Activated naive CD8-positive, alpha-beta T cell treated with anti-CD3 and anti-CD28 coated beads for 36 hours (primary cell): ENCODE data around the gene OR52E4. TPM values are rescaled to one million over a fixed set of nuclear protein-coding genes. Genes with fewer than 3 reads are reported as not detected.

Source experiments
- DNase-seq: peaks from one replicate; pipeline ENCODE4 v3.0.0; 2021
- H3K27ac Mint-ChIP-seq: one replicate; pipeline ENCODE4 v1.8.0; 2022; ENCODE audit warnings: mild to moderate bottlenecking, moderate library complexity, mixed read lengths
- H3K27me3 Mint-ChIP-seq: one replicate; pipeline ENCODE4 v1.8.0; 2022; ENCODE audit warnings: mild to moderate bottlenecking, mixed read lengths
- H3K36me3 Mint-ChIP-seq: one replicate; pipeline ENCODE4 v1.8.0; 2021; ENCODE audit warnings: mild to moderate bottlenecking, mixed read lengths
- H3K4me1 Mint-ChIP-seq: one replicate; pipeline ENCODE4 v1.8.0; 2021; ENCODE audit warnings: mixed read lengths
- H3K4me3 Mint-ChIP-seq: one replicate; pipeline ENCODE4 v1.8.0; 2022; ENCODE audit warnings: mild to moderate bottlenecking, moderate library complexity, mixed read lengths
- H3K9me3 Mint-ChIP-seq: one replicate; pipeline ENCODE4 v1.8.0; 2022; ENCODE audit warnings: mixed read lengths
- total RNA-seq, 2 experiments: library from RNA; stranded (reverse); gene quantifications; one replicate each; pipeline ENCODE4 v1.2.3, GENCODE V29; 2021

The OR52E4 gene
- not detected for total RNA-seq

DNA sequence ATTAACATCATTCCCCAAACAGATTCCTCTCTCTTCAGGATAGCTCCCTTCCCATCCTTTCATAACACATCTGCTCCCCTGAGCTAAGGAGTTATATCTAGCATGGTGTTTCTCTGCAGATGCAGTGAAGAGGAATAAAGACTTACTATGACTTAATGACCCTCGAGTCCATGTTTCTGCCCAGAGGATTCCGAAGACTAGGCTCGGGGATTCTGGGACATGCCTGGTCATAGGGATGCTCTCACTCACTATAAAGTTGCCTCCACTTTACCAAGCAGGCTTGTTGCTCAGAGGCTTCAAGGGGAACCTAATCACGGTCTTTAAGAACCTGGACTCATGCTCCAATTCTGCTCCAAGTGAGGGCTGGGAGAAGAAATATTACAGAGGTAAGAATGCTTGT, at the start of gene OR52E4:
TSS of gene OR52E4 (plus strand) at position 301 of the 400 bp plus-strand sequence. CDS start 3,664 bp downstream, outside the sequence.
- Mint-ChIP-seq H3K27ac (no peak within 1 kb of the TSS), H3K4me1 (no peaks in the 10 kb centered on the region), H3K36me3 (no peaks in the 10 kb centered on the region), H3K9me3 (no peaks in the 10 kb centered on the region), H3K4me3 (no peak within 1 kb of the TSS), H3K27me3 (peaks cover 19% of the 10 kb centered on the region)
- no peak for DNase-seq

DNA sequence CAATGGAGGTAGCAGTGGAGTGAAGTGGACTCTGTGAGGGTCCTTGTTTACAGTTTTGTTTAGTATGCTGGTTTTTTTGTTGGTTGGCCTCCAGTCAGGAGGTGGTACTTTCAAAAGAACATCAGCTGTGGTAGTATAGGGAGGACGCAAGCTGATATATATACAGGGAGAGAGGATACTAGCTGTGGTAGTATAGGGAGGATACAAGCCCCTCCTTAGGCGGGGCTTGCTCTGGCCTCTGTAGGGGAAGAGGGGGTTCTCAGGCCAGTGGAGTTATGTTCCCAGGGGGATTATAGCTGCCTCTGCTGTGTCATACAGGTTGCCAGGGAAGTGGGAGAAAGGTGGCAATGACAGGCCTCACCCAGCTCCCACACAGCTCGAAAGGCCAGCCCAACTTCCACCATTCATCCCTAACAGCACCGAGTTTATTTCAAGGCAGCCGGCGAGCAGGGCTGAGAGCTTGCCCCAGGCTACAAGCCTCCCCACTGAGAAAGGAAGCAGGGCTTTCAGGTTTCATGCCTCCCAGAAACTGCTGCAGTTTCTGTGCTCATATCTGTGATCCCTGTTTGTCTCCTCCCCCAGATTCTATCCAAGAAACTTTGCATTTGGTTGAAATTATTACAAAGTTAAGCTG, 49.1 kb upstream of the OR52E4 start:
- H3K9me3 Mint-ChIP-seq = peaks cover 2% of the 10 kb centered on the region
- H3K27ac Mint-ChIP-seq = no peak overlapping the region
- no peaks in the 10 kb centered on the region for H3K36me3 Mint-ChIP-seq
- no peaks in the 10 kb centered on the region for H3K4me1 Mint-ChIP-seq
- H3K27me3 Mint-ChIP-seq = no peaks in the 10 kb centered on the region
- no peak overlapping the region for H3K4me3 Mint-ChIP-seq
- DNase-seq = no peak

DNA sequence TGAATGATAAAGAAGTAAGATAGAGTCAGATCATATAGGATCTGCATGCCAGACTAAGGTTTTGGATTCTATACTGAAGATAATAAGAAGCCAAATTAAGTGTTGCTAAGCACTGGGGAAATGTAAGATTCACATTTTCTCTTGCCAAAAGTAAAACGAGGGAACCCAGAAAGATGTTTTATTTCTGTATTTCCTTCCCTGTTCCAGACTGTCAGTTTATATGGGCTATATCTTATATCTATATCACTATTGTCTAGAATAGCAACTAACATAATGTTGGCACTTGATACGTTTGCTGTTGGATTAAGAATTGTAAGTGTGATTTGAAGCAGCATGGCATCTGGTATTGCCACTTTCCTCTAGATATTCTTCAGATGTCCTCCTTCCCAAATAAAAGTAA, 47.0 kb upstream of the OR52E4 start:
- DNase-seq = no peak
- Mint-ChIP-seq H3K4me1 (no peaks in the 10 kb centered on the region), H3K4me3 (no peak overlapping the region), H3K9me3 (no peaks in the 10 kb centered on the region), H3K27me3 (peaks cover 16% of the 10 kb centered on the region), H3K36me3 (no peaks in the 10 kb centered on the region), H3K27ac (no peak overlapping the region)

DNA sequence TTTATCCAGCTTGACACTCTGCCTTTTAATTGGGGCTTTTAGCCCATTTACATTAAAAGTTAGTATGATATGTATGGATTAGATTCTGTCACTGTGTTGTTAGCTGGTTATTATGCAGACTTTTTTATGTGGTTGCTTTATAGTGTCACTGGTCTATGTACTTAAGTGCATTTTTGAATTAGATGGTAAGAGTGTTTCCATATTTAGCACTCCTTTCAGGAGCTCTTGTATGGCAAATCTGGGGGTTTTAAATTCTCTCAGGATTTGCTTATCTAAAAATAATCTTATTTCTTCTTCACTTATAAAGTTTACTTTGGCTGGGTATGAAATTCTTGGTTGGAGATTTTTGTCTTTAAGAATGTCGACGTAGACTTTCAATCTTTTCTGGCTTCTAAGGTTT, 42.7 kb upstream of the OR52E4 start:
- no peaks in the 10 kb centered on the region for H3K36me3 Mint-ChIP-seq
- no peak overlapping the region for H3K27ac Mint-ChIP-seq
- no peaks in the 10 kb centered on the region for H3K9me3 Mint-ChIP-seq
- H3K4me1 Mint-ChIP-seq = no peaks in the 10 kb centered on the region
- H3K4me3 Mint-ChIP-seq = no peak overlapping the region
- peaks cover 31% of the 10 kb centered on the region for H3K27me3 Mint-ChIP-seq
- DNase-seq = no peak

DNA sequence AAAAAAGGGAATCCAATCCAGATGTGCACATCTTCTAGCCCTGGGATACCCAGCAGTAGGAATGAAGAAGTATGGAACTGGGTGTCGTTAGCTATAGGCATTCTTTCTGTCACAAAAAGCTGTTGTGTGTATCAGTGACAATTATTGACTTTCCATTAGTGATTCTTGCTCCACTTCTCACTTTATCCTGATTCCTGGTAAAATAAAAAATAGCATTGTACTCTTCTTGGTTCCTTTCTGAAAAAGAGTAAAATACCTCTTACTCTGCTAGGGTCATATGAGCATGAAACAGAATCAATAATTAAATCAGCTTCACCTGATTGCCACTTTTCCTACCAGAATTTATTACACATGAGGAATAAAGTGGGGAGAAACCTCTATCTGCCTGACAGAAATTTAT, 38.6 kb upstream of the OR52E4 start, which contains the start of gene OR52E6:
TSS of gene OR52E6 (minus strand) at position 101 of the 400 bp plus-strand sequence. CDS start at position 101, 0 bp downstream.
- peaks cover 30% of the 10 kb centered on the region for H3K27me3 Mint-ChIP-seq
- H3K4me1 Mint-ChIP-seq = no peaks in the 10 kb centered on the region
- H3K27ac Mint-ChIP-seq = no peak within 1 kb of the TSS
- H3K36me3 Mint-ChIP-seq = no peaks in the 10 kb centered on the region
- H3K4me3 Mint-ChIP-seq = no peak within 1 kb of the TSS
- H3K9me3 Mint-ChIP-seq = no peaks in the 10 kb centered on the region
- no peak for DNase-seq

DNA sequence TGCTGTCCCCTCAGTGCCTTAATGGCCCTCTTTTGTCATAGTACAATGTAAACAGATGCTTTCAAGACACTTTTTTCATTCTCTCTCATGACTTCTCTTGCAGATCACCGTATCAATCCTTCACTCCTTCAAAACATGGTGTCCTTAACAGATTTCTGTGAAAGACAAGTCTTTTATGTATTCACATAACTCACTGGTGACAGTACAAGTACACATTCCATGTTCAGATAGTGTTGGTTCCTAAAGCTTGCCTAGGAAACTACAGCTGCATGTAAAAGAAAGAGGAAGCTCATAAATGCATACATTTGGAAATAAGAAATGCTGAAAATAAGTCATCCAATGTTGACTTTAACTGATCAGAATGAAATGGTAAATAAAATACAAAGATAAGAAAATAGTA, 33.7 kb upstream of the OR52E4 start:
- H3K27me3 Mint-ChIP-seq = no peaks in the 10 kb centered on the region
- DNase-seq = no peak
- no peak overlapping the region for H3K4me3 Mint-ChIP-seq
- H3K27ac Mint-ChIP-seq = no peak overlapping the region
- peaks cover 1% of the 10 kb centered on the region for H3K9me3 Mint-ChIP-seq
- H3K36me3 Mint-ChIP-seq = no peaks in the 10 kb centered on the region
- no peaks in the 10 kb centered on the region for H3K4me1 Mint-ChIP-seq

DNA sequence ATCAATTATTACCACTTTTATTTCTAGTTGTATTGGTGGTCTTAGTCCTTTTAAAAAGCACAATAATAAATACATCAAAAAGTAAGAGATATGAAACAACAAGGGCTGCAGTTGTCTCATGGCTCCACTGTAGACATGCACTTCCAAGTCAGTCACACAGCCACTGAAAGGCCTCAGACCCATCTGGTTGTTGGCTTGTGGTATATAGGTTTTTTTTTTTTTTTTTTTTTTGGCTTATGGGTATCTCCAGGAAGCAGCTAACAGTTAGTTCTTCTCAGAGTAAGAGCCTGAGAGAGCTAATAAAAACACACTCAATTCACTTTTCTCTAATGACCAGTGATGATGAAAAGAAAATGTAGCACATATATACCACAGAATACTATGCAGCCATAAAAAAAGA, 32.7 kb upstream of the OR52E4 start:
- Mint-ChIP-seq H3K4me3 (no peak overlapping the region), H3K27me3 (peaks cover 4% of the 10 kb centered on the region), H3K4me1 (no peaks in the 10 kb centered on the region), H3K36me3 (no peaks in the 10 kb centered on the region), H3K9me3 (peaks cover 1% of the 10 kb centered on the region), H3K27ac (no peak overlapping the region)
- no peak for DNase-seq

DNA sequence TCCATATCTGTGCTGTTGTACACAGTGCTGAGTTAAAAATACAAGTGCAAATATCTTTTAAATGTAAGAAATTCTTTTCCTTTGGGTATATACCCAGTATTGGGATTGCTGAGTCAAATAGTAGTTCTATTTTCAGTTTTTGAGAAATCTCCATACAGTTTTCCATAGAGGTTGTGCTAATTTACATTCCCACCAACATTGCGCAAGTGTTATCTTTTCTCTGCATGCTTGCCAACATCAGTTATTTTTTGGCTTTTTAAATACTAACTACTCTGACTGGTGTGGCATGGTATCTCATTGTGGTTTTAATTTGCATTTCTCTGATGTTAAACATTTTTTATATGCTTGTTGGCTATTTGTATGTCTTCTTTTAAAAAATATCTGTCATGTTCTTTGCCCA, 29.4 kb upstream of the OR52E4 start:
- Mint-ChIP-seq H3K4me3 (no peak overlapping the region), H3K27me3 (peaks cover 15% of the 10 kb centered on the region), H3K36me3 (no peaks in the 10 kb centered on the region), H3K27ac (no peak overlapping the region), H3K9me3 (peaks cover 1% of the 10 kb centered on the region), H3K4me1 (no peaks in the 10 kb centered on the region)
- no peak for DNase-seq

DNA sequence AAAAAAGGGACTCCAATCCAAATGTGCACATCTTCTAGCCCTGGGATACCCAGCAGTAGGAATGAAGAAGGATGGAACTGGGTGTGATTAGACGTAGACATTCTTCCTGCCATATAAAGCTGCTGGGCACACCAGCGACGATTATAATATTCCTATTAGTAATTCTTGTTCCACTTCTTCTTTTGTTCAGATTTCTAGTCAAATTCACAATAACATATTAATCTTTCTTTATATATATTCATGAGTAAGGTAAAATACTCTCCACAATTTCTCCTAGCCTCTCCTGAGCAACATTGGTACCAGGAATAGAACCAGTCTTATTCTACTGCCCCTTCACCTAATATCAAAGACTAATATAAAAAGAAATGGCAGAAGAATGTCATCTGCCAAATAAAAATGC, 22.8 kb upstream of the OR52E4 start, which contains the start of gene OR52E8:
TSS of gene OR52E8 (minus strand) at position 101 of the 400 bp plus-strand sequence. CDS start at position 101, 0 bp downstream.
- Mint-ChIP-seq H3K4me3 (no peak within 1 kb of the TSS), H3K9me3 (no peaks in the 10 kb centered on the region), H3K27ac (no peak within 1 kb of the TSS), H3K36me3 (no peaks in the 10 kb centered on the region), H3K27me3 (peaks cover 12% of the 10 kb centered on the region), H3K4me1 (no peaks in the 10 kb centered on the region)
- no peak for DNase-seq

DNA sequence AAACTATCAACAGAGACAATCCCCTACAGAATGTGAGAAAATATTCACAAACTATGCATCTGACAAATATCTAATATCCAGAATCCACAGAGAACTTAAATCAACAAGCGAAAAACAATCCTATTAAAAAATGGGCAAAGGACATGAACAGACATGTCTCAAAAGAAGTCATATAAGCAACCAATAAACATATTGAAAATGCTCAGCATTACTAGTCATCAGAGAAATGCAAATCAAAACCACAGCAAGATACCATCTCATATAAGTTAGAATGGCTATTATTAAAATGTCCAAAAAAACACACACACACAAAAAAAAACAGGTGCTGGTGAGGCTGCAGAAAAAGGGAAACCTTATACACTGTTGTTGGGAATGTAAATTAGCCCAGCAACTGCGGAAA, 14.6 kb upstream of the OR52E4 start:
- no peak overlapping the region for H3K27ac Mint-ChIP-seq
- peaks cover 2% of the 10 kb centered on the region for H3K9me3 Mint-ChIP-seq
- H3K4me3 Mint-ChIP-seq = no peak overlapping the region
- no peak for DNase-seq
- peaks cover 28% of the 10 kb centered on the region for H3K27me3 Mint-ChIP-seq
- H3K36me3 Mint-ChIP-seq = no peaks in the 10 kb centered on the region
- H3K4me1 Mint-ChIP-seq = no peaks in the 10 kb centered on the region

DNA sequence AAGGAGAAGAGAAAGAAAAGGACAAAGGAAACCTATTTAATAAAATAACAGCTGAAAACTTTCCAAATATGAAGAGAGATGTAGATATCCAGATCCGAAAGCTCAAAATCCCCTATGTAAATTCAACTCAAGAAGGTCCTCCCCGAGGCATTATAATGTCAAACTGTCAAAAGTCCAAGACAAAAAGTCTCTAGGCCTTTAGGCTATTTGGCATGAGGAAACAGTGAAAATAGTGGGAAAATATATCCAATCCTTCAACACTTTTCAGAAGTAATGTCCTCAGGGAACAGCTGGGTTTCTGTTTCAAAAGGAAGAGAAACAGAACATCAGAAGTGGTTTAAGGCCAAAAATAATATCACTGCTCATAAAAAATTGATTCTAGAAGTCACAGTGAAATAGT, 1.9 kb upstream of the OR52E4 start:
- Mint-ChIP-seq H3K4me1 (no peaks in the 10 kb centered on the region), H3K9me3 (peaks cover under 1% of the 10 kb centered on the region), H3K36me3 (no peaks in the 10 kb centered on the region), H3K4me3 (no peak overlapping the region), H3K27me3 (peaks cover 12% of the 10 kb centered on the region), H3K27ac (no peak overlapping the region)
- DNase-seq = no peak

DNA sequence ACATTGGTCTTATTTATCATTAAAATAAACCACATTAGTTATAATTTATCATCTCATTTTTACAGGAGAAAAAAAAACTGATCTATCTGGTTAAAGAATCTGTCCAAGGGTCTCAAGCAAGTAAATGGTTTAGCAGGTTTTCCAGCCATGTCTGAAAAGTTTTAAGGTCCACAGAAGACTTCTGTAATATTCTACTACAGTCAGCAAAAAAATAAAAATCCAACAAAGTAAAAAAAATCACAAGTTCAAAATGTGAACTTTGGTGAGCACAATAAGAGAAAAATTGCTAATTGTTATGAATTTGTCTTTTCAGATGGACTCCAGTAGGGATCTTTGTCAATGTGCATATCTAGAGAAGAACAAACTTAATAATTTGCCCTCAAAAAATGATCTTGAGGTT, 1.3 kb downstream of the OR52E4 start:
- H3K36me3 Mint-ChIP-seq = no peaks in the 10 kb centered on the region
- no peak for DNase-seq
- H3K27me3 Mint-ChIP-seq = peaks cover 22% of the 10 kb centered on the region
- no peak overlapping the region for H3K4me3 Mint-ChIP-seq
- H3K9me3 Mint-ChIP-seq = no peaks in the 10 kb centered on the region
- H3K27ac Mint-ChIP-seq = no peak overlapping the region
- no peaks in the 10 kb centered on the region for H3K4me1 Mint-ChIP-seq

DNA sequence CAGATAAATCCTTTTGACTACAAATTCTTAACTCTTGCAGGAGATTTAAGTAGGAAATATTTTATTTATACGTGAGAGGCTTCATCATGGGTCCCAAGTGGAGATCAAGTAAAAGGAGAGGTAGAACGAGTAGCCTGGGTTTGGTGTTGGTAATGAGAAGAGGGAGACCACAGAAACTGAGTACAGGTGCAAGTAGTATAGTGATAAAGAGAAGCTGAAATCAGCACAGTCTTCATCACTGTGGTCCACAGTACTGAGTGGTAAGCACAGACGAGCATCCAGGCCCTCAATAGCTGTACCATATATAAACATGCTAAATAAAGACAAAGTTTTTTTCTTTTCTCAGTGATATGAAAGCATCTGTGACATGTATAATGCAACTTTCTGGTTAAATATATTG, 6.7 kb downstream of the OR52E4 start:
- no peaks in the 10 kb centered on the region for H3K36me3 Mint-ChIP-seq
- DNase-seq = no peak
- no peak overlapping the region for H3K4me3 Mint-ChIP-seq
- no peak overlapping the region for H3K27ac Mint-ChIP-seq
- H3K27me3 Mint-ChIP-seq = peaks cover 31% of the 10 kb centered on the region
- H3K9me3 Mint-ChIP-seq = no peaks in the 10 kb centered on the region
- no peaks in the 10 kb centered on the region for H3K4me1 Mint-ChIP-seq

DNA sequence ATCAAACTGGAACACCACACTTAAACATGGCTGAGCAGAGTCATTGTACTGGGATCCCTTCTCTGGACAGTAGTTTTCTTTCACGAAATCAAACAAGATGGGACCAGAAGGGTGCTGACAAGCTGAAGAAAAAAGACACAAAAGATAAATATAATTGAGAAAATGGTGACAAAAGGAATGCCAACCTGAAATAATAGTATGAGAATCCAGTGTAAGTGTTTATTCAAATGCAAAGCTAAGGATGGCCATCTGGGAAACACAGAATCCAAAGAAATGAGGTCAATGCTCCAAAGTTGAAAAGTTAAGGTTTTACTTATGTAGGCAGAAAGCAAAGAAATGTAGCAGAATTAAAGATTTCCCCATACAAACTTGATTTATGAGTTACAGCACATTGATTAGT, 7.2 kb downstream of the OR52E4 start:
- H3K27me3 Mint-ChIP-seq = peaks cover 26% of the 10 kb centered on the region
- no peak for DNase-seq
- H3K4me3 Mint-ChIP-seq = no peak overlapping the region
- no peaks in the 10 kb centered on the region for H3K9me3 Mint-ChIP-seq
- no peaks in the 10 kb centered on the region for H3K4me1 Mint-ChIP-seq
- H3K27ac Mint-ChIP-seq = no peak overlapping the region
- no peaks in the 10 kb centered on the region for H3K36me3 Mint-ChIP-seq

DNA sequence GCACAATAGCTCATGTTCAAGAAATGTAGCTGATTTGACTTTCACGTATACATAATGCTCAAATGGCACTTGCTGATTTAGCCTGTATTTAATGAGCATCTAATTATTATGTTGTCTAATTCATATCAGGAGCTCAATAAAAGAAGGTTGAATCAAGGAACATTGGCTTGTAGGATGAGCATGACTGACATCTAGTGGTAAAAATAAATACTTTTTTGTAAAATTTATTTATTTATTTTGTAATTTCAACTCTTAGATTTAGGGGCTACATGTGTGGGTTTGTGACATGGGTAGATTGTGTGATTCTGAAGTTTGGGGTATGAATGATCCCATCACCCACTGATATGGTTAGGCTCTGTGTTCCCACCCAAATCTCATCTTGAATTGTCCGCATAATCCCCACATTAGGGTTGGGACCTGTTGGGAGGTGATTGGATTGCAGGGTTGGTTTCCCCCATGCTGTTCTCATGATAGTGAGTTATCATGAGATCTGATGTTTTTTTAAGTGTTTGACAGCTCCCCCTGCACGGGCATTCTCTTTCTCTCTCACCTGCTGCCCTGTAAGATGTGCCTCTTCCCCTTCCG, 10.9 kb downstream of the OR52E4 start:
- no peaks in the 10 kb centered on the region for H3K36me3 Mint-ChIP-seq
- no peak overlapping the region for H3K27ac Mint-ChIP-seq
- H3K9me3 Mint-ChIP-seq = no peaks in the 10 kb centered on the region
- H3K4me3 Mint-ChIP-seq = no peak overlapping the region
- peaks cover 31% of the 10 kb centered on the region for H3K27me3 Mint-ChIP-seq
- H3K4me1 Mint-ChIP-seq = no peaks in the 10 kb centered on the region
- no peak for DNase-seq

DNA sequence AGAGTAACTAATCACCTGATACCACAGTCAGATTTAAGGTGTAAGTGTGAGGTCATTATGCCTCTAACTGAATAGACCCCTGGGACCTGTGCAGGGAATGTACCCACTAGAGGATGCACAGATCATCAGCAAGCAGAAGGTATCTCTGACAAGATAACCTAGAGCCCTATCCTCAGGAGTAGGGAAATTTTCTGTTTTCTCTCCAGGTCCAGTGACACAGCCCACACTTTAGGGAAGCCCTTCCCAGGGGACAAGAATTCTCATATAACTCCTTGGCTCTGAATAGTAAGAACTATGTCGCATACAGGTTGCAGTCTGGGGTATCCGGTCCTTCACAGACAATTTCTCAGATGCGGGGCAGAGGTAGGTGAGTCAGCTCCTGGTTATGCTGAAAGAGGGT, 12.5 kb downstream of the OR52E4 start, which contains the start of gene OR52E5:
TSS of gene OR52E5 (plus strand) at position 301 of the 400 bp plus-strand sequence. CDS start 7,569 bp downstream, outside the sequence.
- DNase-seq = no peak
- H3K4me1 Mint-ChIP-seq = no peaks in the 10 kb centered on the region
- H3K27ac Mint-ChIP-seq = no peak within 1 kb of the TSS
- no peak within 1 kb of the TSS for H3K4me3 Mint-ChIP-seq
- no peaks in the 10 kb centered on the region for H3K9me3 Mint-ChIP-seq
- H3K27me3 Mint-ChIP-seq = peaks cover 22% of the 10 kb centered on the region
- no peaks in the 10 kb centered on the region for H3K36me3 Mint-ChIP-seq
